Transverse colon (tissue), 3 donors: ENCODE data around the gene MEIKIN.

Experiments
- CTCF ChIP-seq, 5 experiments: fragments of 200-600 bp in 3 of 5; fragments of 450-650 bp in 2 of 5; sonication (generic) in 3 of 5; IDR thresholded peaks; 1 replicate in 2 of 5; 2 replicates in 3 of 5; pipeline ENCODE4 v1.5.1; 2016 to 2017; ENCODE audit warnings: antibody characterized with exemption in 5 of 5, inconsistent platforms in 3 of 5, mild to moderate bottlenecking in 2 of 5, moderate library complexity in 1 of 5
- POLR2A ChIP-seq: fragments of 450-650 bp; IDR thresholded peaks from one replicate; pipeline ENCODE4 v1.6.1; 2016; ENCODE audit warnings: antibody characterized with exemption, mild to moderate bottlenecking, moderate library complexity

GRCh38 chr5:131867524-131867923 lies 77.9 kb downstream of the MEIKIN start:
- no peak for TF ChIP-seq POLR2A
- TF ChIP-seq CTCF (IDR thresholded peaks at IDR 0.05), result no peak
